Stimulated activated naive CD4-positive, alpha-beta T cell (primary cell): ENCODE measurements around the gene AGR3.
"Not testable (repeated sequence)": the region's sequence is repeated elsewhere in the genome, so short reads cannot be mapped to it uniquely, and the experiment has no call there.

Source experiments
- DNase-seq, 6 experiments: peaks; one replicate each; lab custom pipeline; 2025; lab: John Stamatoyannopoulos, UW

The AGR3 gene

GRCh38 chr7:16891338-16891737 is 9.6 kb upstream of the AGR3 start:
- peak in 2 of 6 experiments; percentile 18 to 50 for DNase-seq

DNA sequence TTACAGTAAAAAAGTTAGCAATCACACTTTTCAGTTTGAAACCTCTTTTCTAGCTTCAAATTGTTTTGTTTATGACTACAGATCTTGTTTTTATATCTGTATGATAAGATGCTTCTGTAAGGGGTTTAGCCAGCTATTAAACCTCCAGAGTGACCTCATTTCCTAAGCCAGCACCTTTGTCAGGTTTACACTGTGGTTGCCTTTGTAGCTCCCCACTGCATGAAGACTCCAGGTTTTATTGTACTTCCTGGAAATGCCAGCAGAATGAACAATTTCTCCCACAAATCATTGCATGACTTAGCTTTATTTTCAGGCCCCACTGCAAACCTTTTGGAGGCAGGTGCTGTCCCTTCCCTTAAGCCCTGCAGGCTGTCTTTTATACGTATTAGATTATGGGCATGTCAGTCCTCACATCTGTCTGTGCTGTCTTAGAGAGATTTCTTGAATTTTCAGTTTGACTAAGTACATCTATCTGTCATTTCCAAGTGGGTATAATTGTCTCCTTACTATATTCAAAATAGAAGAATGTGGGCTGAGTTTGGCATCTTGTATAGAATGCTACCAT is 8.2 kb upstream of the AGR3 start:
- no peak for DNase-seq

DNA sequence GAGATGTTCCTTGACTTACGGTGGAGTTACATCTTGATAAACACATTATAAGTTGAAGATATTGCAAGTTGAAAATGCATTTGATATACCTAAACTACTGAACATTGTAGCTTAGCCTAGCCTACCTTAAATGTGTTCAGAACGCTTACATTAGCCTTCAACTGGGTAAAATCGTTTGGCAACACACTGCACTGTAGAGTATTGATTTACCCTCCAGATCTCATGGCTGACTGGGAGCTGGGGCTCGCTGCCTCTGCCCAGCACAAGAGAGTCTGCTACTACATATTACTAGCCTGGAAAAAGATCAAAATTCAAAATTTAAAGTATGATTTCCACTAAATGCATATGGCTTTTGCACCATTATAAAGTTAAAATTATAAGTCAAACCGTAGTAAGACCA is 7.5 kb upstream of the AGR3 start:
- DNase-seq = no peak

DNA sequence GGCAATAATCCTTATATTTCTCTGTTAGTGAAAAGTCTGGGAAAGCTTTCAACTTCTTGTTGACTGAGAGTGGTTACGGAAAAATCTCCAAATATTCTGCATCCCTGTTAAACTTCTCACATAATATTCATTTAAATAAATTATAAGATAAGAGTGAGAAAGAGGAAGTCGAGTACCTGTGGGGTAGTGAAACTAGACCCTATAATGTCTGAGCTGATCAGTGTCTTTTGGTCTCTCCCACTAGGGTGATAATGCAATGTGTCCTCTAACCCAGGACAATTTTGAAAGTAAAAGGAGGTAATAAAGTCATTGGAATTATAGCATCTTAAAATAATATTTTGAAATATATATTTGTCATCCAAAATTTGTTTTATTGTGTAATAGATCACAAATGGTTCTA is 2.1 kb upstream of the AGR3 start:
- DNase-seq = no peak

DNA sequence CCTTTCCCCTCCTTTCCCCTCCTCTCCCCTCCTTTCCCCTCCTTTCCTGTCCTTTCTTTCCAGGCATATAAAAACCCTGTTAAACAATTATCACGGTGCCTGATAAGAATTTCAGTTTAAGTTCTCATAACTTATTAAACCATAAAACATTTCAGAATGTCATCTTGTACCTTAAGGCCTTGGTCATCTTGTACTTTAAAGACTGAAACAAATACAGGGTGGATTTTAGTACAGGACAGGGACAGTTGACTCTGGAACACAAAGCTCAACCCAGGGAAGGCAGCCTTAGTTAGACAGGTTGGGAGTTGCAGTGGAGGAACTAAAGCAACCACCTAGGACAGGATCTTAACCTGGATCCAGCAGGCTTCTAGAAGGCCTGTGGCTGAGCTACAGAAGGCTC is 1.2 kb downstream of the AGR3 start:
- no peak for DNase-seq

GRCh38 chr7:16879181-16879580 is 2.6 kb downstream of the AGR3 start:
- no peak for DNase-seq

GRCh38 chr7:16875861-16876260 is 5.9 kb downstream of the AGR3 start:
- DNase-seq = no peak

DNA sequence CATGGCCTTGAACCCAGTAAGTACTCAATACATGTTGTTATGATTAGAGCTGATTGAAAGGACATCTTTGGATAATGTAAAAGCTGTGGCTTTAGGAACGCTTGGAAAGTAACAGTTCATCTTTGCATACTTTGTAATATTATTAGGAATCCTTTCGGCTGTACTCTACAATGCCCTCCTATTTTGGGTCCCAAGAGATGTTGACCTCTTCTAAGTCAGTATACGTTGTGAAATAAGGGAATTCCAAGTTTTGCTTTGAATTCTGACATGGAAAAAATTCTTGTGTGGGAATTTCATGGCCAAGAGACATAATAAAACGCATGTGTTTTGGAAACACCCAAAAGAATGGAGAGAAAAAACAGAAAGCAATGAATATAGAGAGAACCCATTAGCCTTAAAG is 7.7 kb downstream of the AGR3 start:
- DNase-seq = no peak

GRCh38 chr7:16867328-16867727 is 14.5 kb downstream of the AGR3 start:
- no peak for DNase-seq

DNA sequence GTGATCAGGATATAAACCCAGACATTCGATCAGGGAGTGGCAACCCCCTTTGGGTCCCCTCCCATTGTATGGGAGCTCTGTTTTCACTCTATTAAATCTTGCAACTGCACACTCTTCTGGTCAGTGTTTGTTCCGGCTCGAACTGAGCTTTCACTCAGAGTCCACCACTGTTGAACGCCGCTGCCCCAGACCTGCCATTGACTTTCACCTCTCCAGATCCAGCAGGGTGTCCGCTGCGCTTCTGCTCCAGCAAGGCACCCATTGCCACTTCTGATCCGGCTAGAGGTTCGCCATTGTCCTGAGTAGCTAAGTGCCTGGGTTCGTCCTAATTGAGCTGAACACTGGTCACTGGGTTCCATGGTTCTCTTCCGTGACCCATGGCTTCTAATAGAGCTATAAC is 28.6 kb downstream of the AGR3 start:
- DNase-seq = not testable (repeated sequence)

- DNase-seq = no peak
Measured at GRCh38 chr7:16851829-16852228, 30.0 kb downstream of the AGR3 start.

DNA sequence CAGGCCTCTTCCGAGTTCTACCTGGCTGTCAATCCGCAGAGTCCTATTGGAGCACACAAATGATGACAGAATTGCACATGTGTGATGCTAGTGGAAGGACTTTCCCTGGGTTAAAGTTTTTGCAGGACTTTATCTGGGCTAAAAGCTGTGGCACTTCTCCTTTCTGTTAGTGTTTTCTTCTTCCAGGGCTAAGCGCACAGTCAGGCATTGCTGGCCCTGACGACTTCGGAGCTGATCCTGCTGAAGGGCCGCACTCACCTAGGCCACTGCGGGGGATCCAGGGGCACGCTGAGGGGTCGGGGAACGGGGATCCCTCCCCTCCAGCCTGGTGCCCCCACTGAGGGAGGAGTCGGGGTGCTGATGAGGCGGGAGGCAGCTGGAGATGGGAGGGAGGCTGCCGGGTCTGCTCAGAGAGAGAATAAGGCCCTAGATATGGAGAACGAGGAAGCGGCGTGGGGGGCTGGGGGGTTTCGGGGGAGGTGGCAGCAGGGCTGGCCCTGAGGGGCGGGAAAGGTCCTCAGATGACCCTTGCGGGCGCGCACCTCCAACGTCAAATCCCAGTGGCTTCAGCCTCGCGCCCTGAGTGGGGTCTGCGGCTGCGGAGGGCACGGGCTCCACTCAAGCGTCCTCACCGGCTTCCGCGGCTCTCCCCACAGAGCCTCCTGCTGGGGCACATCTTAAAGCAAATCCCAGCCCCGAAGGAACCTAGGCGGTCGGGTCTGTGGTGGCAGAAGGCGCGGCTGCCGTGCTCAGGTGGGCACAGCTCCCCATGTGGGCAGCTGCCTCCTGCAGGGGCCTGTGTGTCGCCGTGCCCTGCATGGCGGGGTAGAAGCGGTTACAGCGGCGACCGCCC is 30.9 kb downstream of the AGR3 start:
- no peak for DNase-seq

GRCh38 chr7:16849296-16850148 is 32.3 kb downstream of the AGR3 start:
- DNase-seq = no peak

DNA sequence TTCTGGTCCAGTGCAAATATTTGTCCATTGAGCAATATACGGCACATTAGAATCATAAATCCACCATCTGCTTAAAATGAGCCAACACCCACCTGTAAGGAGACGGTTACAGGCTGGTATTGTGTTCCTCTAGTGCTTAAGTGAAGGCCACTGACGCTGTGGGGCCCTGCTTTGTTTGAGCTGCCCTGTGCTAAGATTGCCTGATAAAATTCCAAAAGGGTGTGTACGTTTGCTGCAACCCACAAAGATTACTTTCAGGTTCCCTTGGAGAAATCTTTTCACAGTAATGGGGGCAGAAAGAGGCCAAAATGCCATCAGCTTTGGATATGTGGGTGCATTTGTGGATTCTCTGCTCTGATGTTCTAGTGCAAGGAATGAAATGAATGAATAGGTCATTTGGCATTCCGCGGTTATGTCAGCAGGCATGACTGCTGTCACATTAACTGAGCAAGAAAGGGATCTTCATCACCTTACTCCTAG is 34.4 kb downstream of the AGR3 start:
- DNase-seq = no peak

DNA sequence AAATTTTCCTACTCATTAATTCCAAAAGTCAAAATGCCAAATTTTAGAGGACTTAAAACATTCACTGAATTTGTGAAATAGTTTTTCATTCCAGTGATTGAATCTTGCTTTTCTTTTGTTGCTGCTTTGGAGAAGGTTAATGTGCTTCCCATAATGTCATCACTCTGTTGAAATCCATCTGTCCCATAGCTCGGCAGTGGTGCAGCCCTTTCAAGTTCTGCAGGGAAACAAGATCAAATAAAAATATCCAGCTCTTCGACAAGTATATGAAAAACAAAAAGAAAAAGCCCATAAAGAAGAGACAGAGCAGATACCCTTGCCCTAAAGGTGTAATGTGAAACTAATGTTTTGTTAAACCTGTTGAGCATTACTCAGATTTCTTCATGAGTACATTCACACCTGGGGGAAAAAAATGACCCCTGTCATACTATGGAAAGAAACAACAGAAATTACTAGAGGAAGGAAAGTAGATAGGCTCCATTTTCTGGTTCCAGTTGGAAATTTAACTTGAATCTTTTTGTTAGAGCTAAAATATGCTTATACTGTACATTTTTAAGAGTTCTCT is 35.1 kb downstream of the AGR3 start:
- no peak for DNase-seq

- no peak for DNase-seq
Measured at GRCh38 chr7:16845746-16846145, 36.0 kb downstream of the AGR3 start.

- no peak for DNase-seq
Measured at GRCh38 chr7:16841681-16842080, 40.1 kb downstream of the AGR3 start.

- no peak for DNase-seq
Measured at GRCh38 chr7:16840094-16840493, 41.7 kb downstream of the AGR3 start.

DNA sequence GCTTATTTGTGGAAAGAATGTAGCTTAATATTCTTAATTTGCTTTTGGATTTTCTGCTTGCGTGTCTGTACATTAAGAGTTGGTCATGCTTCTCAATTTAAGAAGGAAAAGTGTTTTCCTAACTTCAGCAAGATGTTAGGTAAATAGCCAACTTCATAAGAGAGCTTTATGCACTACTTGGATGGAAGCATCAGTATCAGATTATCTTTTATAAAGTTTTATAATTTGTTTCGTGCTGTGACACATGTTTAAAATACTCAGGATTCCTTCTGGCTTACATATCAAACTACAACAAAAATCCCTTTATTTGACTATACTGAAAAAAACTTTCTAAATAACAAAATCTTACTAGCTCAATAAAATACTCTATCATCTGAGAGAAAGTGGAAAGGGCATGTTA is 42.1 kb downstream of the AGR3 start:
- no peak for DNase-seq

DNA sequence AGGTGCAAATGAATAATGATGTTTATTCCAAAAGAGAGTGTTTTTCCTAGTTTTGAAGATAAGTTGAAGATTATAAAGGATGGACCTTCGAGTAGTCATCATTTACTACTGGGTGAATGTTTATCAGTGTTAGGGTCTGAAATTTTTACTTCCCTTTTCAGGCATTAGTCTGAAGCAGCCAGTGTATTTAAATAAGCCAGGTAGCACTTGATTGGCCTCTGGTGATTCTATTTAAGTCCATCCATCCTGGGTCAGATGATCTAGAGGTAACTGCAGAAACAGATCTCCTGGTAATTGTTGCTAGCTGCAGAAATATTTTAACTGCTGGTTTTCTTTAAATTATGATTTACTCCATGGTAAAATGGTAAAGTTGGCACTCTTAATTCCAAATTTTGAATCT is 42.9 kb downstream of the AGR3 start:
- no peak for DNase-seq

DNA sequence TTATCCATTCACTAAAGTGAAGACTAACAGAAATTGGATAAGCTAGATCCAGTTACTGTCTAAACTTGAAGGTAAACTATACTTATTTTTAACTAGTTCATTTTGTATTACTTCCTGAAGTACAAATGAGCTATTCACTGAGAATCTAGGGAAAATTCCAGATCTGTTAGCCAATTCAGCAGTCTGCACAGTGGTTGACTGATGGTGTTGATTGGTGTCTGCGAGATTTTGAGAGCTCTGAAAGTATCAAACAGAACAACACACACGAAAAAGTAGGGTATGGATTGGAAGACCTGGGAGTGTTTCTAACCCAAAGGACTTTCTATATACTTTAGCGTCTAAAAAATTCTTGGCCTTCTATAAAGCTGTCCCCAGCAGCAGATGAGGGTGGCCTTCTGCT is 43.4 kb downstream of the AGR3 start:
- DNase-seq = no peak

DNA sequence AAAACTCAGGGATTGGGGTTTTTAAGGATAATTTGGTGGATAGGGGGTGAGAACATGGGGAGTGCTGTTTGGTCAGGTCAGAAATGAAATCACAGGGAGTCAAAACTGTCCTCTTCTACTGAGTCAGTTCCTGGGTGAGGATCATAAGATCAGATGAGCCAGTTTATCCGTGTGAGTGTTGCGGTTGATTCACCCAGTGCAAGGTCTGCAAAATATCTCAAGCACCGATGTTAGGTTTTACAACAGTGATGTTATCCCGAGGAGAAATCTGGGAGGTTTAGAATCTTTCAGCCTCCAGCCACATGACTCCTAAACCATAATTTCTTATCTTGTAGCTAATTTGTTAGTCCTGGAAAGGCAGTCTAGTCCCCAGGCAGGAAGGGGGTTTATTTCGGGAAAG is 45.3 kb downstream of the AGR3 start:
- no peak for DNase-seq
